ENCODE data around the gene CD2AP. TPM values are rescaled to one million over a fixed set of nuclear protein-coding genes. Genes with fewer than 3 reads are reported as not detected.
"Not testable (repeated sequence)": the region's sequence is repeated elsewhere in the genome, so short reads cannot be mapped to it uniquely, and the experiment has no call there.

The CD2AP gene, protein sequence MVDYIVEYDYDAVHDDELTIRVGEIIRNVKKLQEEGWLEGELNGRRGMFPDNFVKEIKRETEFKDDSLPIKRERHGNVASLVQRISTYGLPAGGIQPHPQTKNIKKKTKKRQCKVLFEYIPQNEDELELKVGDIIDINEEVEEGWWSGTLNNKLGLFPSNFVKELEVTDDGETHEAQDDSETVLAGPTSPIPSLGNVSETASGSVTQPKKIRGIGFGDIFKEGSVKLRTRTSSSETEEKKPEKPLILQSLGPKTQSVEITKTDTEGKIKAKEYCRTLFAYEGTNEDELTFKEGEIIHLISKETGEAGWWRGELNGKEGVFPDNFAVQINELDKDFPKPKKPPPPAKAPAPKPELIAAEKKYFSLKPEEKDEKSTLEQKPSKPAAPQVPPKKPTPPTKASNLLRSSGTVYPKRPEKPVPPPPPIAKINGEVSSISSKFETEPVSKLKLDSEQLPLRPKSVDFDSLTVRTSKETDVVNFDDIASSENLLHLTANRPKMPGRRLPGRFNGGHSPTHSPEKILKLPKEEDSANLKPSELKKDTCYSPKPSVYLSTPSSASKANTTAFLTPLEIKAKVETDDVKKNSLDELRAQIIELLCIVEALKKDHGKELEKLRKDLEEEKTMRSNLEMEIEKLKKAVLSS
- 10.4 and 11.8 TPM in 2 replicates for total RNA-seq (2014; rRNA removed)
- polyA plus RNA-seq (2012), result 3.3 TPM

DNA sequence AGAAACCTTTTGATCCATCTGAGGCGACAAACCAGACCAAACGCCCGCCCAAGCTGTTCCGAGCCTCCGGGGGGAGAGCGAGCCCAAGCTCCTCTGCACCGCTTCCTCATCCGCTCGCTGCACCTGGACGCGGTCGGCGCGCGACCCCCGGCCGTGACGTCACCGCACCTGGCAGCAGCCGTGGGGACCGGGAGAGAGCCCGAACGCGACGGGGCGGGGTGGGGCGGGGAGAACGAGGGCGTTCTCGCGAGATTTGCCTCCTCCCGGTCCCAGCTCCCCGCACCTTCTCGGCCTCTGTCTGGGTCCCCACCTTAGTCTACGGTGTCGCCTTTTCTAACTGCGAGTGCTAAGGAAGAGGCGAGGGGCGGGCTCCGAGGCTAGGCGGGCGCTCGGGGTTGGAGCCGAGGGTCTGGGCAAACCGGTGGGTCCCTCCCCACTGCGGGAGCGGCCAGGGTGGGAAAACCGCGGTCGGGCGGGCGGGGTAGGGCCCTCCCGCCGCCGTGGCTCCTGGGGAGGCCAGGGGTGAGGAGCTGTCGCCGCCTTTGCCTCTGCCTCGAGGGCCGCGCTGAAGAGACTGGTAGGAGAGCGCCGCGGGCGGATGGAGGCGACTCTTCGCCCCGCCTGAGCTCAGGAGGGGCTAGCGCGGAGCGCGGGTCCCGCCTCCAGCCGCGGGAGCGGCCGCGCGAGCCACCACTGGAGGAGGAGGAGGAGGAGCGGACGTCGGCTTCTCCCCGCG, at the start of gene CD2AP:
Gene CD2AP (plus strand): TSS at position 293 of the 736 bp plus-strand sequence. CDS start 456 bp downstream, outside the sequence.
- peak; percentile 67 for DNase-seq (ENCODE audit: low read depth)

DNA sequence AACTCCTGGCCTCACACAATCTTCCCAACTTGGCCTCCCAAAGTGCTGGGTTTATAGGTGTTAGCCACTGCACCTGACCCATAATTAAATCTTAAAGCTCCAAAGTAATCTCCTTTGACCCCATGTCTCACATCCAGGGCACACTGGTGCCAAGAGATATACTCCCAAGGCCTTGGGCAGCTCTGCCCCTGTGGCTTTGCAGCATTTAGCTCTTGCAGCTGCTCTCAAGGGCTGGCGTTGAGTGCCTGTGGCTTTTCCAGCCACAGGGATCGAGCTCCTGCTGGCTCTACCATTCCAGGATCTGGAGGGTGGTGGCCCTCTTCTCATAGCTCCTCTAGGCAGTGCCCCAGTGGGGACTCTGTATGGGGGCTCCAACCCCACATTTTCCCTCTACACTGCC, 49.3 kb upstream of the CD2AP start:
- peak; percentile 21 for DNase-seq (ENCODE audit: low read depth)

DNA sequence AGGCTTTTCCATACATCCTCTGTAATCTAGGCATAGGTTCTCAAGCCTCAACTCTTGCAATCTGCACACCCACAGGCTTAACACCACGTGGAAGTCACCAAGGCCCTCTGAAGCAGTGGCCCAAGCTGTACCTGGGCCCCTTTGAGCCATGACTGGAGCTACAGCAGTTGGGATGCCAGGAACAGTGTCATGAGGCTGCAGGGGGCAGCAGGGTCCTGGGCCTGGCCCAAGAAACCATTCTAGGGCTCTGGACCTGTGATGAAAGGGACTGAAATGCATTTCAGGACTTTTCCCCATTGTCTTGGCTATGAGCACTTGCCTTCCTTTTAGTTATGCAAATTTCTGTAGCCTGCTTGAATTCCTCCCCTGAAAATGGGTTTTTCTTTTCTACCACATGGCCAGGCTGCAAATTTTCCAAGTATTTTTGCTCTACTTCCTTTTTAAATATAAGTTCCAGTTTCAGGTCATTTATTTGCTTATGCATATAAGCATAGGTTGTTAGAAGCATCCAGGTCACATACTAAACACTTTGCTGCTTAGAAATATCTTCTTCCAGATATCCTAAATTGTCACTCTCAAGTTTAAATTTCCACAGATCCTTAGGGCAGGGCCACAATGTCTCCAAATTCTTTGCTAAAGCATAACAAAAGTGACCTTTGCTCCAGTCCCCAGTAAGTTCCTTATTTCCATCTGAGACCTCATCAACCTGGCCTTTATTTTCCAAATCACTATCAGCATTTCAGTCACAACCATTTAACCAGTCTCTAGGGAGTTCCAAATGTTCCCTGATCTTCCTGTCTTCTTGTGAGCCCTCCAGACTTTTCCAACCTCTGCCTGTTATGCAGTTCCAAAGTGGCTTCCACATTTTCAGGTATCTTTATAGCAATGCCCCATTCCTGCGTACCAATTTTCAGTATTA, 48.6 kb upstream of the CD2AP start:
- no peak for DNase-seq (ENCODE audit: low read depth)

DNA sequence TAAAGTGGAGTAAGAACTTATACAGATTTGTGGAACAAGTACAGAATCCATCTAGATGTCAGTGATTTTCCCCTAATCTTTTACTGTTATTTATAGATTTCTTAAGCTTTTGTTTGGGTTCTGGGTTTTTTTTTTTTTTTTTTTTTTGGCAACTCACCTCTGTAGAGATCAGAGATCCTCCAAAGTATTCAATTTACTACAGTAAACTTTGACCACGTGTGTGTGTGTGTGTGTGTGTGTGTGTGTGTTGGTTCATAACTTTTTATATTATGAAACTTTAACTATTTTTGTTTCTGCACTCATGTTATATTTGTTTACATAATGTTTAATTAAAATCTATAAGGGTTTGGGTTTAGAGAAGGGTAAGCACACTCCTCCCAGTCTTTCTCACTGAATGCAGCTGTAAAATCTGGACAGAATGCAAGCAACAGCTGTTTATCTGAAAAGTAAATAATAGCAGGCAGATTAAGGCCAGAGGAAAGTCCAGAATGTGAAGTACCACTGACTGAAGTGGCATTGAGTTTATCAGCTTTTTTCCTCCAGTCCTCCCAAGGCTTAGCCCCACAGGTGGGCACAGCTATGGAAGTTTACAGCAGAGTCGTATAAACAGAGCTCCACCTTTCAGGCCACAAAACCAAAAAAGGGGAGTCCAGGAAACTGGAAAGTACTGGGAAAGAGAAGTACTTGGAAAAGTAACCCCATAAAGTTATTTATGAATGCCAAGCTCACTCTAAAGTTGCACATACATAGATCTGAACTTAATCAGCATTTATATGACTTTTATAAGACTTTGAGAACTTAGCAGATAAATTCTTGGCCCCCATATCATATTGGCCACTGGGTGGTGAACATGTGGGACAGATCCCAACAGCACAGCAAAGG, 43.0 kb upstream of the CD2AP start:
- no peak for DNase-seq (ENCODE audit: low read depth)

DNA sequence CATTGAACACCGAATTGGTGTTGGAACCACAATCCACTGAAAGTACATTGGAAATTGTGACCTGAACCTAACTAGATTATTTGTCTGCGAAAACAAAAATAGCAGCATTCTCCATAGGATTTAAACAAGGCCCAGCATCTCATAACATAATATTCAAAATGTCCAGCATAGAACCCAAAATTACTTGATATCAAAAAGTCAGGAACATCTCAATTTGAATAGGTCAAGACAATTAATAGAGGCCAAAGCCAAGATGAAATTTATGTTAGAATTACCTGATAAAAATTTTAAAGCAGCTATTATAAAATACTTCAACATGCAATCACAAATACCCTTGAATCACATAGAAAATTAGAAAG, 42.4 kb upstream of the CD2AP start:
- DNase-seq (ENCODE audit: low read depth), result no peak

DNA sequence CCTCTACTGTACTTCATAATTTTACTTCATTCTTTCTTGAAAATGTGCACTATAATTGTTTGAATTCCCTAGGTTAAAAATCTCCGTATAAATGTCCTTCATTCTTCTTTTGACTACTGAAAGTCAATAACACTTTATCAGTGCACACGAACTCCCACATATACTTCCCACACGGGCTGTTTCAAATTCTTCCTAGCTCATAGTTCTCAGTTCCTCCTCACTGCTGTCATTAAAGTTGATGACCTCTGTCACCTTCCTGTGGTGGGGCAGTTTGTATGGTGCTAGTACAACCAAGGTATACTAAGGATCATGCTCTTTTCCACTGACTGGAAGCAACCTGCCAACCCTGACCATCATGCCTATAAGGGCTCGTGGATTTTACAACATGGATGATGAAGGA, 40.0 kb upstream of the CD2AP start:
- no peak for DNase-seq (ENCODE audit: low read depth)

DNA sequence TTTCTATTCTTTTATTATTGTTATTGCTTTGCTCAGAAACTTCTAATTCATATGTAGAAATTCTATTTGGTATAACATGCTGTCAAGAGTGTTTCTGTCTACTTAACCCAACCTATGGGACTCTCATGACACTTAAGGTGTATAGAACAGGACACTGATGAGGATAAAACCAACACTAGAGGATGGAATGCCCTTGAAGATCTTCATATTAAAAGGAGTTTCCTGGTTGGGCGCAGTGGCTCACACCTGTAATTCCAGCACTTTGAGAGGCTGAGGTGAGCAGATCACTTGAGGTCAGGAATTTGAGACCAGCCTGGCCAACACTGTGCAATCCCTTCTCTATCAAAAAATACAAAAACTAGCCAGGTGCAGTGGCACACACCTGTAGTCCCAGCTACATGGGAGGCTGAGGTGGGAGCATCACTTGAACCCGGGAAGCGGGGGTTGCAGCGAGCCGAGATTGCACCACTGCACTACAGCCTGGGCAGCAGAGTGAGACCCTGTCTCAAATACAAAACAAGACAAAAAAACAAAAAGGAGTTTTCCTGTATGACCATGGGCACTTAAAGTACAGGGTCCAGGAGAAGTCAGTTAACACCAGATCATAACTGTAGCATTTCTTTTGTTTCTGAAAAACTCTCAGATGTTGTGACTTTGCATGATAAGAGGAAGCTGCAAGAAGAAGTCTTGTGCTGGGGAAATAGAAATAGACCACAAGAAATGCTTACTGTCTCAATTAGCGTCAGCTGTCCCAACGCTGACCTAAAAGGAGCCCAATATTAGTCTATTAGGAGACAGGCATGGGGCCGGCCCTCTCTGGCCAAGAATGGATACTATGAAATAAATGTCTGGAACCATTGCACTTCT, 38.9 kb upstream of the CD2AP start:
- DNase-seq (ENCODE audit: low read depth), result no peak

DNA sequence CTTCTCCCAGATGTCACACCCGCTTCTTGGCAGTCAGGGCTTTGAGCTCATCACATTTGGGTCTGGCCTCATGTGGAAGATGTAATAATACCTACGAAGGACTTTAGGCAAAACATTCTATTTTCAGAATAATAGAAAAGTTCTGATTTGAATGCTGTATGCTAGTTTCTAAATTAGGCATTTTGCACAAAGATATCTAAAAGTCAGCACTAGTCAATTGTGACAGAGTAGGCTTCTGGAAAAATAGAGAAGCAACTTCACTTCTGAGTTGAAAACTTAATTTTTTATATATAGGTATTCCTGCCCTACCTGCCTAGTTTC, 38.3 kb upstream of the CD2AP start:
- DNase-seq (ENCODE audit: low read depth), result no peak

DNA sequence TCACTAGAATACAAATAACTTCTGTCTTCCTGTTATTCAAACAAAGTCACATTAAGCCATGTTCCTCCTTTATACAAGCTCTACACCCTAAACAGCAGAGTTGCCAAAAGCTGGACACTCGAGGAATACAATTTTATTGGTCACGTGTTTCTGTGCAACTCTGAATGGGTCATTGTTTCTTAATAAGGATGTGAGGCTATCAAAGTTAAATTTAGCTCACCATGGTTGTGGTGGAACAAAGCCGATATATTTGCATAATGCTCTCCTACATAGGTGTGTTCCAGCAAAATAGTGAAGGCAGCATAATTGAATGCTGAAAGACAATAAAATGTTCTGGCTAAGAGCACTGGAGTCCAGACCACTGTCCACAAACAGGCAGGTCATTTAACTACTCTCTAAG, 36.9 kb upstream of the CD2AP start:
- no peak for DNase-seq (ENCODE audit: low read depth)

DNA sequence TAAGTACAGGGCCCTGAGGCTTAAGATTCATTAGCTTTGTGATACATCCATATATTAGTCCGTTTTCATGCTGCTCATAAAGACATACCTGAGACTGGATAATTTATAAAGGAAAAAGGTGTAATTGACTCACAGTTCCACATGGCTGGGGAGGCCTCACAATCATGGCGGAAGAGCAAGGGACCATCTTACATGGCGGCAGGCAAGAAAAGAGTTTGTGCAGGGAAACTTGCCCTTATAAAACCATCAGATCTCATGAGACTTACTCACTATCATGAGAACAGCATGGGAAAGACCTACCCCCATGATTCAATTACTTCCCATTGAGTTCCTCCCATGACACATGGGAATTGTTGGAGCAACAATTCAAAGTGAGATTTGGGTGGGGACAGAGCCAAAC, 32.6 kb upstream of the CD2AP start:
- not testable (repeated sequence) for DNase-seq (ENCODE audit: low read depth)

DNA sequence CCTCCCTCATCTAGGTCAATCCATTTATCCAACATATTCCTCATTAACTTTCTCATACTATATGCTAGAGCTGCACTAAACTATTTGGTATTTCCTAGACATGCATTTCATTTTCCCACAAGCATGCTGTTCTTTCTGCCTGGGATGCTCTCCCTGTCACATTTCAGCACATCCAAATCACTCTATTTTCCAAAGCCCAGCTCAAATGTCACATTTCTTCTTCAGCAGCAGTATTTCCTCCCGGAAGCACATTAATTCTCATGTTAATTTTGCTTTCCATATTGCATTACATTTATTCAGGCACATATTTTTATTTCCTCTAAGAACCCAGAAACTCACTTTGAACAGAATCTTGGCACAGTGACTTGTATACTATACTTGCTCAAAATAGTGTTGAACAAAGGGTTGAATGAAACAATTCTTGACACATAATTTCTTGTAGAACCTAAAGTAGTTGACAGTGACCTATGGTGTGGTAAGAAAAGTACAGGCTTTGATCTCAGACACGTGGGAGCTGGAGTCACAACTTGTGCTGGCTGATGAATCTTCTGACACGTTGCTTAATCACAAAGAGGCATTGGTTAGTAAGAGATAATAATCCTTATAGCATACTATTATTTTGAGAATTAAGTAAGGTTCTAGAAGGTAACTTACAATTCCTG, 30.8 kb upstream of the CD2AP start:
- DNase-seq (ENCODE audit: low read depth), result no peak

DNA sequence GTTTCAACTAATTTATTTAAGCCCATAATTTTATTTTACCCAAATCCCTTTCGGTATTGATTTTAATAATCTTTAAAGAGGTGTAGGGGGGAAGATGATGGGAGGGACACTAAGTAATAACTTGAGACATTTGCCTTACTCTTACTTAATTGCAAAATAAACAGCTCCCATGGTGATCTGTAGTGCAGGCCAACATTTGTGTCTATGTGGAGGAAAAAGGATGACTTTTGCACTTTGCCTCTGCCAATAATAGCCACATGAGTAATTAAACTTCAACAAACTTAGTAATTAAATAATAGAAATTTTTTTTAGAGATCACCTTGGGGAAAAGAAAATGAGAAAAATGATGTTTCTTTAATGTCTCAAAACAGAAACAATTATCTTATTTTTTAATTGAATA, 29.9 kb upstream of the CD2AP start:
- DNase-seq (ENCODE audit: low read depth), result no peak

DNA sequence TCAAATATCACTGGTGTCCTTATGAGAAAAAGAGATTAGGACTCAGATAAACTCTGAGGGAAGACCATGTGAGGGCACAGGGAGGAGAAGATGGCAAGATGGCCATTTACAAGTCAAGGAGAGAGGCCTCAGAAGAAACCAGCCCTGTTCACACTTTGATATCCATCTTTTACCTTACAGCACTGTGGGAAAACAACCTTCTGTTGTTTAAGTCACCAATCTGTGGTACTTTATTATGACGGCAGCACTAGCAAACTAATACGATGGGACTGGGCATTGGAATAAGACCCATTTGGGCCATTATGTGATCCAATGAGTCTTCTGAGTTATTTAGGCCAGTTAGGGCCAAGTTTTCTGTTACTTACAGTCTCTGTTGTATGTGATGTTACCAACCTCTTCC, 26.4 kb upstream of the CD2AP start:
- DNase-seq (ENCODE audit: low read depth), result no peak

DNA sequence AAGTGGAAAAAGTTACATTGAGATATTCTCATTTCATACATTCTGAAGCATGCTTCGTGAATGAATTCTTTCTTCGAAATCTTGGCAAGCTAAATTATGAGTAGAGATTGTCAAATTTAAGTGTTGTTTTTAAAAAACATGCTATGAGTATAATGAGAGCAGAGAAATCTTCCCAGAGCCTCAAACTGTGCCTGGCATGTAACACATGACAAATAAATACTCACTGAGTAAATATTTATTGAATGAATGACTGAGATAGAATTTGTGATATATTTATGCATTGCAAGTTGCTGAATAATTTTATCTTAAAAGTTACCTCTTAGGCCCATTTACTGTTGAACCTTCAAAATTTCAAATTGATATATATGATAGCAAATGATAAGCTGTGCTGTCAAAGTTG, 24.7 kb upstream of the CD2AP start:
- DNase-seq (ENCODE audit: low read depth), result no peak

DNA sequence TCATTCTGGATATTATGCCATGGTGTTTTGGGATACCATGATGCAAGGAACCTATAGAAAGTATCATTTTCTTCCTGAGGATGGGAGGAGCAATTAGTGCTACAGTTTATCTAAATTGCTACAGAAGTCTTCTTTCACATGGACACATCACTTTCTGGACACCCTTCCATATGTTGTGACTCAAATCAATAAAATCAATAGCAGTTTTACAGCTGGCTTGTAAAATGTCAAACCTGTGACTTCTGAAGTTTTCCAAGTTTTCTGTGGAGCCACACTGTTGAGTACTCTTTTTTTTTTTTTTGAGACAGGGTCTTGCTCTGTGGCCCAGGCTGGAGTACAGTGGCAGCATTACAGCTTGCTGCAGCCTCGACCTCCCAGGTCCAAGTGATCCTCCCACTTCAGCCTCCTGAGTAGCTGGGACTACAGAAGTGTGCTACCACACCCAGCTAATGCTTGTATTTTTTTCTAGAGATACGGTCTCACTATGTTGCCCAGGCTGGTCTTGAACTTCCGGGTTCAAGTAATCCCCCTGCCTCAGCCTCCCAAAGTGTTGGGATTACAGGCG, 24.1 kb upstream of the CD2AP start:
- no peak for DNase-seq (ENCODE audit: low read depth)

DNA sequence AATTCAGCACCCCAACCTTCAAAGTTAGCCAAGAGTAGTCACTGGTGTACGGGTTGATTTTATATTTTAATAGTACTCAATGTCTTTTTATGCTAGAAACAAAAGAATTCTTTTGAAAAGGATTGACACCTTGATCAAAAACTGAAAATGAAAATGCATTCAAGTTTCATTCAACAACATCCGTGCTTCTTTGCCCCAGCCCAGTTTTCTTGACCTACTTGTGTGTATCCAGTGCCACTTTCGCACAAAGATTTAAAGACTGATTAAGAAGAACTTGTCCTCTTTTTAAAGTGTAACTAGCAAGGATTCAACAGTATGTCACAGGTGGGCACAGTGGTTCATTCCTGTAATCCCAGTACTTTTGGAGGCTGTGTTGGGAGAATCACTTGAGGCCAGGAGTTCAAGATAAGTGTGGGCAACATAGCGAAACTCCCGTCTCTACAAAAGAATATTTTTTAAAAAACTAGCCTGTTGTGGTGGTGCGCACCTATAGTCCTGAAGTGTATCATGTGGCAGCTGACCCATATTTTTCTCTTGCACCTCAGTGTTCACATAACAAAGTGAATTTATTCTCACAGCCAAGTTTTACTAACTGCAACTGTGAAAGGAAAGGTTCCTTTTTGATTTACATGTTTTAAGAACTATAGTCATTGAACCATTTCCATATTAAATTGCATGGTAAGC, 22.7 kb upstream of the CD2AP start:
- no peak for DNase-seq (ENCODE audit: low read depth)

DNA sequence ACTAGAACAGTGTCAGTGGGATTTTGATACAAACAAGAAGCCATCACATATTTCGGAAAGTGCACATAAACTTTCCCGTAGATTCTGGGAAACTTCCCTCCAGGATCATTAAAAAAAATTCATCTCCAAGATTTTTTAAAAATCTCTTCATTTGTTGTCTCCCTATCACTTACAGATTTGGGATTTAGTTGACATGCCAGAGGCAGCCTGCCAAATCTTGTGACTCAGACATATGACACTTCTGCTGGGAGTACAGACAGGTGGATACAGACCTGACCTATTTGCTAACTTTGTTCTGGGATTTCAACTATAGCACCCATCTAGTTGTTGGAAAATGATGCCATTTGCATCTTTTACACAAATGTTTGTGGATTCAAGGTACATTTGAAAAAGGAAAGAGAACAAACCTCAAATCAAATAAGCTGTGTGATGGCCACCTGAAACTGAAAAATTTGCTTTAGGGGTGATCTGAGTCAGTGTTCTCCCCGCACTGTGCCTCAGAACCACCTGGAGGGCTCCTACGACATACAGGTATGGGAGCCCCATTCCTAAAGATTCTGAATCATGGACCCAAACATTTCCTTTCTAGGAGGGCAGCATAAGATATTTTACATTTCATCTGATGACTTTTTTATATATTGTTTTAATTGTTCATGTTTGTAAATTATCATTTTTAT, 21.9 kb upstream of the CD2AP start:
- DNase-seq (ENCODE audit: low read depth), result no peak

DNA sequence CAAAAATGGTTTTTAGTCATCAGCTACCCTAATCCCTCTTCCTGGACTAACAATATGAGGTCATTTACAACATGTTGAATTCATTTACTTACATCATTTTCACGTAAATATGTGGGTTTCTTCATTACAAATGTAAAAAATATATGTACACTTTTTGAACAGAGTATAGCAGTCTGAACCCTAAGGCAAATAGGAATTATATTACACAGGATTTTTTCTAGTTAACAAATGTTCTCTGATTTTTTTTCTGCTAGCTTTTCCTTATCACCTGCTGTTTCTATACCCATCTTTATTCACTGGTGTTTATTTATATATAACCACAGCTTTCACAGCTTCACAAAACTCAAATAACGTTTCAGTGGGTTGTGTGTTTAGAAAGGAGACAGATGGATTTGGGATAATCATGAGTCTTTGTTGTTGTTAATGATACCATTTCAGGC, 21.0 kb upstream of the CD2AP start:
- no peak for DNase-seq (ENCODE audit: low read depth)

Measured in LHCN-M2 (cell line).